GM12878 (cell line): ENCODE results near the gene MEG3.

Source experiments
- ASH2L ChIP-seq: fragments of 300-600, 200-600 bp; sonication (generic); IDR thresholded peaks from 2 replicates; pipeline ENCODE4 v1.6.1; 2017; ENCODE audit warnings: low read depth, mild to moderate bottlenecking, borderline replicate concordance
- BCLAF1 ChIP-seq: fragments of 450-650 bp; IDR thresholded peaks from 2 replicates; pipeline ENCODE4 v1.6.1; 2017; ENCODE audit warnings: antibody characterized with exemption, mild to moderate bottlenecking, moderate library complexity
- CTCF ChIP-seq, 3 experiments: IDR thresholded peaks in 2 of 3; conservative IDR thresholded peaks in 1 of 3; 2 replicates each; pipeline ENCODE4 v1.5.1; 2011; ENCODE audit warnings: low read depth in 3 of 3, low read length in 3 of 3, mild to moderate bottlenecking in 3 of 3, control low read depth in 2 of 3, moderate library complexity in 2 of 3, inconsistent platforms in 1 of 3, mixed read lengths in 1 of 3; ENCODE audit not compliant: control insufficient read depth in 2 of 3, insufficient read depth in 1 of 3; ENCODE audit errors: extremely low read depth in 1 of 3
- PAX5 ChIP-seq: IDR thresholded peaks from 2 replicates; pipeline ENCODE4 v1.6.1; 2011; ENCODE audit warnings: low read depth, low read length, borderline replicate concordance
- POLR2A ChIP-seq: IDR thresholded peaks from 2 replicates; pipeline ENCODE4 v1.6.1; 2011; ENCODE audit warnings: low read depth, mild to moderate bottlenecking, low read length
- RCOR1 ChIP-seq: conservative IDR thresholded peaks from 2 replicates; pipeline ENCODE4 v1.6.1; 2012; ENCODE audit warnings: low read depth, low read length, improper control_type of control experiment
- TCF12 ChIP-seq: IDR thresholded peaks from 2 replicates; pipeline ENCODE4 v1.6.1; 2011; ENCODE audit warnings: low read depth, mild to moderate bottlenecking, low read length
- YBX1 ChIP-seq: fragments of 450-650 bp; IDR thresholded peaks from 2 replicates; pipeline ENCODE4 v1.6.1; 2016; ENCODE audit warnings: antibody characterized with exemption
- YY1 ChIP-seq: IDR thresholded peaks from 2 replicates; pipeline ENCODE4 v1.6.1; 2011; ENCODE audit warnings: low read depth, mild to moderate bottlenecking, low read length
- TF ChIP-seq, protein P1 (sequence below): fragments of 150-350 bp; IDR thresholded peaks from 2 replicates; pipeline ENCODE4 v1.6.1; 2014; ENCODE audit warnings: mild to moderate bottlenecking, low read depth, low read length

GRCh38 chr14:100875861-100876590, 50.1 kb downstream of the MEG3 start:
- TF ChIP-seq BCLAF1 (no peak), YBX1 (no peak), CTCF (IDR thresholded peaks at IDR 0.05 in 2 of 3, conservative IDR thresholded peaks at IDR 0.05 in 1 of 3; ENCODE audit: control insufficient read depth in 2 of 3, extremely low read depth in 1 of 3, insufficient read depth in 1 of 3, low read depth in 3 of 3, low read length in 3 of 3) (no peak), PAX5 (no peak), RCOR1 (no peak), YY1 (no peak), TCF12 (no peak), POLR2A (no peak), ASH2L (no peak)
- TF ChIP-seq, protein P1, sequence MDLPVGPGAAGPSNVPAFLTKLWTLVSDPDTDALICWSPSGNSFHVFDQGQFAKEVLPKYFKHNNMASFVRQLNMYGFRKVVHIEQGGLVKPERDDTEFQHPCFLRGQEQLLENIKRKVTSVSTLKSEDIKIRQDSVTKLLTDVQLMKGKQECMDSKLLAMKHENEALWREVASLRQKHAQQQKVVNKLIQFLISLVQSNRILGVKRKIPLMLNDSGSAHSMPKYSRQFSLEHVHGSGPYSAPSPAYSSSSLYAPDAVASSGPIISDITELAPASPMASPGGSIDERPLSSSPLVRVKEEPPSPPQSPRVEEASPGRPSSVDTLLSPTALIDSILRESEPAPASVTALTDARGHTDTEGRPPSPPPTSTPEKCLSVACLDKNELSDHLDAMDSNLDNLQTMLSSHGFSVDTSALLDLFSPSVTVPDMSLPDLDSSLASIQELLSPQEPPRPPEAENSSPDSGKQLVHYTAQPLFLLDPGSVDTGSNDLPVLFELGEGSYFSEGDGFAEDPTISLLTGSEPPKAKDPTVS, result no peak
